GM12801 (cell line): ENCODE results near the gene TINCR.

Experiments used
- TF ChIP-seq, protein P1 (sequence below): IDR thresholded peaks from one replicate; pipeline ENCODE4 v1.5.1; 2011; ENCODE audit warnings: control low read depth; ENCODE audit not compliant: insufficient read length; ENCODE audit errors: extremely low read depth

The TINCR gene

DNA sequence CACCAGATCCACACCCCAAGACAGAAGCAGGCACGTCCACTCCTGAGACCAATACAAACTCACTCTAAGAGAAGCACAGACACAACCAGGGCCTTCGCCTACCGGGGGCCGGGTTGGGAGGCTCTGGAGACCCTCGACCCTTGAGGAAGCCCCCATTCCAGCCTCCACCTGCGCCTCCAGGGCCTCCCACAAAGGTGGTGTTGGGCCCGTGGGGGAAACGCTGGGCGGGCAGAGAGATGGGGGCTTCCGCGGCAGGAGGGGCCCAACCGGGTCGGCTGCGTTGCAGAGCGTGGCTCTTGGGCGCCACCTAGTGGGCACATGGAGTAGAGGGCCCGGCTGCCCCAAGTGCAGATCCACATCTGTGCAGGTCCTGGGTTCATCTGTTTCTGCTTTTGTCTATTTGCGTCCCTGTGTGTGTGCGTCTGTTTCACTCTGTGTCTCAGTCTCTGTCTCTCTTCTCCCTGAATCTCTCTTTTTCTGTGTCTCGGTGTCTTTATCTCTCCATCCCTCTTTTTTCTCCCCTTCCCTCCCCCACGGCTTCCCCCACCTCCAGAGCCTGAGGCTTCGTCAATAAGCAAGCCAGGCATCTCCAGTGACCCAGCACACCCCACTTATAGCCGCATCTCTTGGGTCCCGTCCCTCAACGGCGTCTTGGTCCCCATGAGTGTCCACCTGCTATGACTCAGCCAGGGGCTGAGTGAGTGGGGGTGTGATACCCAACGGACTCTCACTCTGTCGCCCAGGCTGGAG, 10.5 kb upstream of the TINCR start:
- TF ChIP-seq, protein P1, sequence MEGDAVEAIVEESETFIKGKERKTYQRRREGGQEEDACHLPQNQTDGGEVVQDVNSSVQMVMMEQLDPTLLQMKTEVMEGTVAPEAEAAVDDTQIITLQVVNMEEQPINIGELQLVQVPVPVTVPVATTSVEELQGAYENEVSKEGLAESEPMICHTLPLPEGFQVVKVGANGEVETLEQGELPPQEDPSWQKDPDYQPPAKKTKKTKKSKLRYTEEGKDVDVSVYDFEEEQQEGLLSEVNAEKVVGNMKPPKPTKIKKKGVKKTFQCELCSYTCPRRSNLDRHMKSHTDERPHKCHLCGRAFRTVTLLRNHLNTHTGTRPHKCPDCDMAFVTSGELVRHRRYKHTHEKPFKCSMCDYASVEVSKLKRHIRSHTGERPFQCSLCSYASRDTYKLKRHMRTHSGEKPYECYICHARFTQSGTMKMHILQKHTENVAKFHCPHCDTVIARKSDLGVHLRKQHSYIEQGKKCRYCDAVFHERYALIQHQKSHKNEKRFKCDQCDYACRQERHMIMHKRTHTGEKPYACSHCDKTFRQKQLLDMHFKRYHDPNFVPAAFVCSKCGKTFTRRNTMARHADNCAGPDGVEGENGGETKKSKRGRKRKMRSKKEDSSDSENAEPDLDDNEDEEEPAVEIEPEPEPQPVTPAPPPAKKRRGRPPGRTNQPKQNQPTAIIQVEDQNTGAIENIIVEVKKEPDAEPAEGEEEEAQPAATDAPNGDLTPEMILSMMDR, result no peak

DNA sequence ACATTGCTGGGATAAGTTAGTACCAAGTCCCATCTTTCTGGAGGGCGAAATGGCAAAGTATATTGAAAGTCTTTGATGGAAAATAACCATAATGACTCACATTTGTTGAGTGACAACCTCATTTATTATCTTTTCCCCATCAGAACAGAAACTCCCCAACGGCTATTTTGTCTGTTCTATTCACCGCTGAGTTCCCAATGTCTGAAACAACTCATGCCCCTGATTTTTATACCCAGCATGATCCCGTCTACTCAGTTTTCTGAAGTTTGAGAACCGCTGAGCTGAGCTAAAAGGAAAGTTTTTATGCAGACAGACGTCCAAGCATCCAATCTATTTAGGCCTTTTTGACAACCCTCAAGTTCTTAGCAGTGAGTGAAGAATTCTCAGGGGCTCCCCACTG, 7.8 kb upstream of the TINCR start:
- TF ChIP-seq, protein P1, result no peak

DNA sequence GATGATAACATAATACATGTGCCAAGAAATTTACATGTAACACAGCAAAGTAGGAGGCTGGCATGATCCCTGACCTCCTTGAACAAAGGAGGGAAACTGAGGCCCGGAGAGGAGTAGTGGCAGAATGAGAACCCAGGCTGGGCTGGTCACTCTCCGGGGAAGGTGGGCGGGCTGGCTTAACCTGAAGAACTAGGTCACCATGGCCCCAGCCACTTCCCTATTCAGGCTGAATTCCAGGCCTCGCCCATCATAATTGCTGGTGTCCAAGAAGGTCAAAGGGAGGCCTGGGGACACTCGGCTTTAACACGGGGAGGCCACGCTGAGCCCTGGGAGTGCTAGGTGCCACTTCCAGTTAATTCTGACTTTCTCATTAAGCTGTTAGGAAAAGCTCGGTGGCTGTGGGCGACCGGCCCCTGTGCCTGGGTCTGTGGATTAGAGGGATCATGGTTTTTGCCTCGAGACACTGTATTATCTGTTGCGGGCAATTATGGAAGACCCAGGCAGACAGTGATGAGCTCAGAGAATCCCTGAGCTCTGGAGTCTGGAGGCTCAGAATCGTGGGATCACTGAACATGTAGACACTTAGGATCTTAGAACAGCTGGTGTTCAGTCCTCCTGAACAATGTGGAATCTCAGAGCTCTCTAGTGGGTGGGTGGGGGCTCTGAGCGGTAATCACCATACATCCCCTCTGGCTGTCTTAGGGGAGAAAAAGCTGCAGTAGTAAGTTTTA, 5.0 kb upstream of the TINCR start:
- TF ChIP-seq, protein P1, result no peak

DNA sequence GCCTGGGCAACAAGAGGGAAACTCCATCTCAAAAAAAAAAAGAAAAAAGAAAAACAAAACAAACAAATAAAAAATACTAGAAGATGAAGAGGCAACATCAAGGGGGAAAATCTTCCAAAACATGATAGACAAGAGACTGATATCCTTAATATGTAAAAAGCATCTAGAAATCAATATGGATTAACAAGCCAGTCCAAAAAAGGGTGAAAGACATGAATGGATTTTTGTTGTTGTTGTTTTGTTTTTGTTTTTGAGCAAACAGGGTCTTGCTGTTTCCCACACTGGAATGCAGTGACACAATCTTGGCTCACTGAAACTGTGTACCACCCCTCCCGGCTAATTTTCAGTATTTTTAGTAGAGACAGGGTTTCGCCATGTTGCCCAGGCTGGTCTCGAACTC, 4.0 kb upstream of the TINCR start:
- TF ChIP-seq, protein P1, result no peak

DNA sequence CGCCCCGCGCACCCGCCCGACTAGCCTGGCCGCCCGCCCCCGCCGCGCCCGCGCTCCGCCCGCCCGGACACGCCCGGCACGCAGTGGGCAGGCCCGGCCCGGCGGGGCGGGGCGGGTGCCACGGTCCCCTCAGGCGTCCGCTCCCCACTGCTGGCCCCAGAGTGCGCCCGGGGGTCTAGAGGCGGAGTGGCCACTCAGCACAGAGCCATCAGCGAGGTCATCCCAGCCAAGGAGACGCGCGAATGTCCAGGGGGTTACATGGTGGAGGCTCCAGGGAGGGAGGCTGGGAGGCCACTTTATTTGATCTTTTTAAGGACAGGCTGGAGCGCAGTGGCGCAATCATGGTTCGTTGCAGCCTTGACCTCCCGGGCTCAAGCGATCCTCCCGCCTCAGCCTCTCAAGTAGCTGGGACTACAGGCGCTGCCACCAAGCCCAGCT, 236 bp upstream of the TINCR start:
- TF ChIP-seq, protein P1, result no peak

DNA sequence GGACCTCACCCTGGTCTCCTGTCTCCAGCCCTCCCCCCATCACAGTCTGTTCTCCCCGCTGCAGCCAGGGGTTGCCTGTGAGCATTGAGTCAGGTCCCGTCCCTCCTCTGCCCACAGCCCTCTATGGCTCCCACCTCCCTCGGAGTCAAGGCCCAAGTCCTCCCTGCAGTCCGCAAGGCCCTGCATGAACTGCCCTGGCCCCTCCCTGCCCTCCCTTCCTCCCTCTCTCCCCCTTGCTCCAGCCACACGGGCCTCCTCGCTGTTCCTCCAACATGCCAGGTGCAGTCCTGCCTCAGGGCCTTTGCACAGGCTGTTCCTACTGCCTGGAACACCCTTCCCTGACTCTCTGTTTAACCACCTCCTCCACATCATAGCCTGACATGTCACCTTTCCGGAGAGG, 2.8 kb downstream of the TINCR start:
- TF ChIP-seq, protein P1, result no peak

DNA sequence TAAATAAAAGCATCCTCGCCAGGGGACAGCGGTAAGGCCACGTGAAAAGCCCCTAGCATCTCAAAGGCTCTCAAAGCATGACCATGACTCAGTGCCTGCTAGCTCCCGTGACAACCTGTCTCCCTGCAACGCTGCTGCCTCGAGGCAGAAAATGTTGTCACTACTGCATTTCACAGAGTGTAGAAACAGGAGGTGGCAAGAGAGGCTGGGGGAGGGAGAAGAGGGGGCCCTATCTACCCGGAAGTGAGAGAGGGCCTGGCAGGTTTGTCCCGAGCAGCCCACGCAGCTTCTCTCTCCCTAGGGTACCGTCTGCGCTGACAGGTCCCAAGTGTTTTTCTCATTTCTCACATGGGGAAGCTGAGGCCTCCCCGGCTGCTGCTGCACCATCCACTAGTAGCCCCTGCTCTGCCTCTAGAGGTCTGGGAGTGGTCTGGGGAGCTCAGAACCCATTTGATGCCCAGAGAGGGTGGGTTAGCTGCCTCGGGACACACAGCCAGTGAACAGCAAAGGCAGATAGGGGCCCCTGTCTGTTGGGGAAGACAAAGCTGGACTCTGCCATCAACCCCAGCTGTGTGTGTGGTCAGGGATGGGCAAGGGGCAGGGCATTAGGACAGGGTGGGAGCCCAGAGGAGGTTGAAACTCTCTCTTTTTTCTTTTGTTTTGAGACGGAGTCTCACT, 3.7 kb downstream of the TINCR start:
- TF ChIP-seq, protein P1, result no peak
